ENCODE results near the gene SLAMF1. TPM values are rescaled to one million over a fixed set of nuclear protein-coding genes. Genes with fewer than 3 reads are reported as not detected.

Gene SLAMF1
- total RNA-seq, 6 experiments from 2014 or later: 0.20 to 0.42 (median 0.28) TPM

DNA sequence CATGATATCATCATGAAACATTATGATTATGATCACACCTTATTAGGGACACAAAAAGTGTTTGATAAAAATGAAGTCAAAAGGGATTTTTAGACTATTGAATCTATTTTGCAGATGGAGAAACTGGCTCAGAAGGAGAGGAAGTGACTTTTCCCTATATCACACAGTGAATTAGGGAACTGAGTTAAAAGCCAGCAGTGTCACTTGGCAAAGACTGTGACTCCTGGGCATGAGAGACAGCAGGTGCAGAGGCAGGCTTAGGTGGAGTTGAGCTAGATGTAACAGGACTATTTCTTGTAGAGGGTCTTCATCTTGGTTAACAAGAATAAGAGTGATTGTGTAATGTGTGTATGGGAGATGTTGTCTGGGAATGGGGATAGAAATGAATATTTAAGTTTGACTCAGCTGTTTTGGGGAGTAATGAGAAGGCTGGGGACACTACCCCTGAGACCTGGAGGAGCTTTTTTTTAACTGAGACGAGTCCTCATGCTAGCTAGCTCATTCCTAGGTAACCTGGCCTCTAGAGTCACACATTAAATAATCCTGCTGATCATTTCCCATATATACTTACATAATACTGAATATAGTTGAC is 66.5 kb downstream of the SLAMF1 start:
- Histone ChIP-seq H3K4me3 (no peak overlapping the region), H3K36me3 (no peaks in the 10 kb centered on the region), H3K27me3 (no peaks in the 10 kb centered on the region), H3K4me1 (peaks cover 0 to 8% (median 3%) of the 10 kb centered on the region in 4 donors), H3K9me3 (no peaks in the 10 kb centered on the region), H3K27ac (no peak overlapping the region)
- WGBS (ENCODE audit: insufficient coverage, low coverage, low lambda C conversion rate, missing lambda C conversion rate): 29% methylated on average over 1 of the region's 1 CpG
- TF ChIP-seq, protein P1, sequence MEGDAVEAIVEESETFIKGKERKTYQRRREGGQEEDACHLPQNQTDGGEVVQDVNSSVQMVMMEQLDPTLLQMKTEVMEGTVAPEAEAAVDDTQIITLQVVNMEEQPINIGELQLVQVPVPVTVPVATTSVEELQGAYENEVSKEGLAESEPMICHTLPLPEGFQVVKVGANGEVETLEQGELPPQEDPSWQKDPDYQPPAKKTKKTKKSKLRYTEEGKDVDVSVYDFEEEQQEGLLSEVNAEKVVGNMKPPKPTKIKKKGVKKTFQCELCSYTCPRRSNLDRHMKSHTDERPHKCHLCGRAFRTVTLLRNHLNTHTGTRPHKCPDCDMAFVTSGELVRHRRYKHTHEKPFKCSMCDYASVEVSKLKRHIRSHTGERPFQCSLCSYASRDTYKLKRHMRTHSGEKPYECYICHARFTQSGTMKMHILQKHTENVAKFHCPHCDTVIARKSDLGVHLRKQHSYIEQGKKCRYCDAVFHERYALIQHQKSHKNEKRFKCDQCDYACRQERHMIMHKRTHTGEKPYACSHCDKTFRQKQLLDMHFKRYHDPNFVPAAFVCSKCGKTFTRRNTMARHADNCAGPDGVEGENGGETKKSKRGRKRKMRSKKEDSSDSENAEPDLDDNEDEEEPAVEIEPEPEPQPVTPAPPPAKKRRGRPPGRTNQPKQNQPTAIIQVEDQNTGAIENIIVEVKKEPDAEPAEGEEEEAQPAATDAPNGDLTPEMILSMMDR (IDR thresholded peaks at IDR 0.05): no peak
- TF ChIP-seq POLR2A (IDR thresholded peaks at IDR 0.05): no peak
- intact Hi-C loops (cut with DNase I): no loop called here
- DNase-seq (no peak), ATAC-seq (peak in 1 of 4 donors; percentile 17)

GRCh38 chr1:160579216-160579701 is 67.6 kb downstream of the SLAMF1 start, which contains the start of gene CD84:
TSS of gene CD84 (minus strand) at chr1:160579496. CDS start at chr1:160579437, 59 bp downstream.
- peak within 1 kb of the TSS; percentile 2 to 18 (median 10) for H3K4me3 ChIP-seq
- ATAC-seq: peak in 3 of 4 donors; percentile 16 to 53 (median 32)
- peak within 1 kb of the TSS; percentile 12 to 61 (median 18) for H3K27ac ChIP-seq
- DNase-seq: no peak
- 39% methylated on average over 3 of the region's 3 CpGs for WGBS (ENCODE audit: insufficient coverage, low coverage, low lambda C conversion rate, missing lambda C conversion rate)
- intact Hi-C loops (cut with DNase I): no loop called here
- peak; percentile 41 for TF ChIP-seq POLR2A (IDR thresholded peaks at IDR 0.05)
- TF ChIP-seq, protein P1 (IDR thresholded peaks at IDR 0.05): no peak
- H3K4me1 ChIP-seq: no peaks in the 10 kb centered on the region
- no peaks in the 10 kb centered on the region for H3K27me3 ChIP-seq
- no peaks in the 10 kb centered on the region for H3K9me3 ChIP-seq
- H3K36me3 ChIP-seq: no peaks in the 10 kb centered on the region

GRCh38 chr1:160578525-160579191 is 68.2 kb downstream of the SLAMF1 start:
- DNase-seq (no peak), ATAC-seq (no peak)
- Histone ChIP-seq H3K27me3 (no peaks in the 10 kb centered on the region), H3K27ac (peak overlapping the region; percentile 12 to 61 (median 18)), H3K4me1 (no peaks in the 10 kb centered on the region), H3K36me3 (no peaks in the 10 kb centered on the region), H3K4me3 (peak overlapping the region; percentile 2 to 18 (median 10)), H3K9me3 (no peaks in the 10 kb centered on the region)
- WGBS (ENCODE audit: insufficient coverage, low coverage, low lambda C conversion rate, missing lambda C conversion rate): 26% methylated on average over 3 of the region's 3 CpGs
- intact Hi-C loops (cut with DNase I): no loop called here
- no peak for TF ChIP-seq POLR2A (IDR thresholded peaks at IDR 0.05)

DNA sequence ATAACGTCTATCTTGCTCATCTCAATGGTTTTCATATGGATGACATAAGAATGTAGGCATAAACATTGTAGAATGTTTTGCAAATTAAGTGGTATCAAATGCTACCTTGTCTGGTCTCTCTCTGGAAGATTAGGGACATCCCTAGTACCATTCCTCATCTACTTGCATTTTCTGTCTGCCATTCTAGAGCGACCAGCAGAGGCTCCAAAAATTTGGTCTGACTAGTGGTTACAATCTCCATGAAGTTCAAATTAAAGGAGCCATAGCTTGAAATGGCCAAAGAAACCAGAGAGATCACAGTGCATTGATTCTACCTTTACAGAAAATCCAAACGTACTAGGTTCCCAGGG is 68.7 kb downstream of the SLAMF1 start:
- Histone ChIP-seq H3K4me1 (no peaks in the 10 kb centered on the region), H3K36me3 (no peaks in the 10 kb centered on the region), H3K4me3 (peak overlapping the region in 2 of 3 donors; percentile 2 to 18), H3K27ac (peak overlapping the region in 1 of 3 donors; percentile 16), H3K9me3 (no peaks in the 10 kb centered on the region), H3K27me3 (no peaks in the 10 kb centered on the region)
- intact Hi-C loops (cut with DNase I): no loop called here
- no peak for DNase-seq
- no peak for ATAC-seq
- TF ChIP-seq, protein P1 (IDR thresholded peaks at IDR 0.05): no peak
- no peak for TF ChIP-seq POLR2A (IDR thresholded peaks at IDR 0.05)
- WGBS (ENCODE audit: insufficient coverage, low coverage, low lambda C conversion rate, missing lambda C conversion rate): 29% methylated on average over 3 of the region's 3 CpGs

DNA sequence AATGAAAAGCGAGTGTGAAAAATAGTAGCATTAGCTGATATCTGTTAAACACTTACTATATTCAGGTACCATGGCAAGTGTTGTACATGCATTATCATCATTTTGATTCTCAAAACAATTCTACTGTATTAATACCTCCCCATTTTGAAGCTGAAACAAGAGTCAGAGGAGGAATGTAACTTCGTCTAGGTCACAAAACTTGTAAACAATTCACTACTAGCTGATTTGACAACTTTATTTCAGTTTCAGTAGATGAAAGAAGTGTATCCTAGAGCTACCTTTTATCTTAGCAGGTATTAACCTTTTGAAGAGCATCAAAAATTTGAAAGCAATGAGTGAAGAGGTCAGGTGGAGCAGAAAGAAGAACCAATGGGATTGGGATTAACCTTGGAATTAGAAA is 69.2 kb downstream of the SLAMF1 start:
- intact Hi-C loops (cut with DNase I): no loop called here

More for the DNA sequence above, 69.2 kb downstream of the SLAMF1 start:
- Histone ChIP-seq H3K27me3 (no peaks in the 10 kb centered on the region), H3K4me1 (no peaks in the 10 kb centered on the region), H3K9me3 (no peaks in the 10 kb centered on the region), H3K4me3 (no peak overlapping the region), H3K27ac (peak overlapping the region in 1 of 3 donors; percentile 16), H3K36me3 (no peaks in the 10 kb centered on the region)
- 34% methylated on average over 2 of the region's 2 CpGs for WGBS (ENCODE audit: insufficient coverage, low coverage, low lambda C conversion rate, missing lambda C conversion rate)
- ATAC-seq (no peak), DNase-seq (no peak)
- TF ChIP-seq, protein P1 (IDR thresholded peaks at IDR 0.05): no peak
- no peak for TF ChIP-seq POLR2A (IDR thresholded peaks at IDR 0.05)

Data from right lobe of liver (tissue), 6 donors.